Natural killer cell (primary cell): ENCODE results near the gene DCAF16. TPM values are rescaled to one million over a fixed set of nuclear protein-coding genes. Genes with fewer than 3 reads are reported as not detected.

ENCODE experiments used
- ATAC-seq, 3 donors: fragments of 150-1000 bp in 2 of 3; fragments of 200-7000 bp in 1 of 3; cut with Tn5 transposase; 1 replicate in 1 of 3; 2 replicates in 2 of 3; pipeline ENCODE4 v1.10.0; 2021; ENCODE audit warnings: mild to moderate bottlenecking in 2 of 3, moderate library complexity in 2 of 3
- DNase-seq, 2 donors: peaks; one replicate each; pipeline versions ENCODE4 v3.0.0 to v3.0.0-alpha.2; 2013 to 2021; ENCODE audit warnings: mixed read lengths in 1 of 2
- H3K27ac ChIP-seq: one replicate; pipeline ENCODE4 v1.5.1; 2013; ENCODE audit warnings: mild to moderate bottlenecking, low read length
- H3K27me3 ChIP-seq: one replicate; pipeline ENCODE4 v1.6.1; 2013; ENCODE audit warnings: low read length; ENCODE audit not compliant: control insufficient read depth, insufficient read depth
- H3K36me3 ChIP-seq: one replicate; pipeline ENCODE4 v1.6.1; 2013; ENCODE audit warnings: low read length; ENCODE audit not compliant: control insufficient read depth, insufficient read depth
- H3K4me1 ChIP-seq: one replicate; pipeline ENCODE4 v1.6.1; 2013; ENCODE audit warnings: low read length; ENCODE audit not compliant: control insufficient read depth, insufficient read depth
- H3K4me3 ChIP-seq: one replicate; pipeline ENCODE4 v1.5.1; 2013; ENCODE audit warnings: low read length
- H3K9me3 ChIP-seq: one replicate; pipeline ENCODE4 v1.6.1; 2013; ENCODE audit warnings: low read length; ENCODE audit not compliant: control insufficient read depth, insufficient read depth
- H3K27ac Mint-ChIP-seq, 2 donors: one replicate each; pipeline ENCODE4 v1.8.0; 2022; ENCODE audit warnings: mild to moderate bottlenecking in 2 of 2, mixed read lengths in 2 of 2, moderate library complexity in 1 of 2
- H3K27me3 Mint-ChIP-seq, 2 donors: one replicate each; pipeline ENCODE4 v1.8.0; 2022; ENCODE audit warnings: low read depth in 2 of 2, mixed read lengths in 2 of 2
- H3K36me3 Mint-ChIP-seq: one replicate; pipeline ENCODE4 v1.8.0; 2022; ENCODE audit warnings: mixed read lengths
- H3K4me1 Mint-ChIP-seq, 2 donors: one replicate each; pipeline ENCODE4 v1.8.0; 2022; ENCODE audit warnings: mixed read lengths in 2 of 2
- H3K4me3 Mint-ChIP-seq: one replicate; pipeline ENCODE4 v1.8.0; 2022; ENCODE audit warnings: mild to moderate bottlenecking, moderate library complexity, mixed read lengths
- H3K9me3 Mint-ChIP-seq, 2 donors: one replicate each; pipeline ENCODE4 v1.8.0; 2022; ENCODE audit warnings: mixed read lengths in 2 of 2
- WGBS: methylation state at CpG from one replicate; pipeline ENCODE4 v1.1.7; 2013; ENCODE audit warnings: missing lambda C conversion rate; ENCODE audit not compliant: insufficient coverage; 5-methylcytosine and 5-hydroxymethylcytosine counted together
- intact Hi-C: fragments of 100-400 bp; cut with micrococcal nuclease; formaldehyde crosslinking; loops from one replicate; pipeline ENCODE4 v1.14.2; 2022
- total RNA-seq, 4 donors: library from RNA; stranded (reverse); fragments of 120-200 nt in 1 of 4; gene quantifications; one replicate each; pipeline versions ENCODE4 v1.2.3 to v1.2.4, GENCODE V29; 2013 to 2022
- TF ChIP-seq, protein P1 (sequence below): fragments of 200-600 bp; IDR thresholded peaks from one replicate; pipeline ENCODE4 v1.8.0; 2022; ENCODE audit warnings: antibody characterized with exemption

DCAF16 gene
- total RNA-seq, 3 donors from 2014 or later (not counting 1 experiment from before 2014, with no cell fraction given): 73.9 to 93.8 (median 90.3) TPM

DNA sequence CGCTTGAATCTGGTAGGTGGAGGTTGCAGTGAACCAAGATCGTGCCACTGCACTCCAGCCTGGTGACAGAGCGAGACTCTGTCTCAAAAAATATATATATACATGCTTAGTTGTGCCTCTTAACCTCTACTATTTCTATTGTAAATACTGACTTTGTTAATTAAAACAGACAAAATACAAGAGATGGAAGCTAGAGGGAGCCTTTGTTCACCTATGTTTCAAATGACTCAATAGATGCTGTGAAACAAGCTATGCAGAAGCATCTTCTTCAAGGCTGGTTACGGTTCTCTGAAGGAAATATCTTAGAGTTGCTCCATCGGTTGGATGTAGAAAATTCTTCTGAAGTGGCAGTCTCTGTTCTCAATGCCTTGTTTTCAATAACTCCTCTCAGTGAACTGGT, 6.5 kb upstream of the DCAF16 start:
- peak; percentile 73 to 83 (median 79) for ATAC-seq
- Mint-ChIP-seq H3K36me3 (no peaks in the 10 kb centered on the region), H3K27me3 (no peaks in the 10 kb centered on the region), H3K9me3 (no peaks in the 10 kb centered on the region), H3K4me1 (no peaks in the 10 kb centered on the region), H3K27ac (no peak overlapping the region), H3K4me3 (no peak overlapping the region)
- H3K27ac ChIP-seq: no peak overlapping the region
- no peaks in the 10 kb centered on the region for H3K4me1 ChIP-seq
- no peaks in the 10 kb centered on the region for H3K27me3 ChIP-seq
- intact Hi-C loops: loop anchor here (1.0 kb wide), 1 partner anchor 776 kb away; no protein-coding TSS in a partner anchor
- no peaks in the 10 kb centered on the region for H3K36me3 ChIP-seq
- no peaks in the 10 kb centered on the region for H3K9me3 ChIP-seq
- TF ChIP-seq, protein P1, sequence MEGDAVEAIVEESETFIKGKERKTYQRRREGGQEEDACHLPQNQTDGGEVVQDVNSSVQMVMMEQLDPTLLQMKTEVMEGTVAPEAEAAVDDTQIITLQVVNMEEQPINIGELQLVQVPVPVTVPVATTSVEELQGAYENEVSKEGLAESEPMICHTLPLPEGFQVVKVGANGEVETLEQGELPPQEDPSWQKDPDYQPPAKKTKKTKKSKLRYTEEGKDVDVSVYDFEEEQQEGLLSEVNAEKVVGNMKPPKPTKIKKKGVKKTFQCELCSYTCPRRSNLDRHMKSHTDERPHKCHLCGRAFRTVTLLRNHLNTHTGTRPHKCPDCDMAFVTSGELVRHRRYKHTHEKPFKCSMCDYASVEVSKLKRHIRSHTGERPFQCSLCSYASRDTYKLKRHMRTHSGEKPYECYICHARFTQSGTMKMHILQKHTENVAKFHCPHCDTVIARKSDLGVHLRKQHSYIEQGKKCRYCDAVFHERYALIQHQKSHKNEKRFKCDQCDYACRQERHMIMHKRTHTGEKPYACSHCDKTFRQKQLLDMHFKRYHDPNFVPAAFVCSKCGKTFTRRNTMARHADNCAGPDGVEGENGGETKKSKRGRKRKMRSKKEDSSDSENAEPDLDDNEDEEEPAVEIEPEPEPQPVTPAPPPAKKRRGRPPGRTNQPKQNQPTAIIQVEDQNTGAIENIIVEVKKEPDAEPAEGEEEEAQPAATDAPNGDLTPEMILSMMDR: peak; percentile 39
- peak in 1 of 2 donors; percentile 69 for DNase-seq
- 54% methylated on average over 3 of the region's 5 CpGs for WGBS
- H3K4me3 ChIP-seq: no peak overlapping the region

DNA sequence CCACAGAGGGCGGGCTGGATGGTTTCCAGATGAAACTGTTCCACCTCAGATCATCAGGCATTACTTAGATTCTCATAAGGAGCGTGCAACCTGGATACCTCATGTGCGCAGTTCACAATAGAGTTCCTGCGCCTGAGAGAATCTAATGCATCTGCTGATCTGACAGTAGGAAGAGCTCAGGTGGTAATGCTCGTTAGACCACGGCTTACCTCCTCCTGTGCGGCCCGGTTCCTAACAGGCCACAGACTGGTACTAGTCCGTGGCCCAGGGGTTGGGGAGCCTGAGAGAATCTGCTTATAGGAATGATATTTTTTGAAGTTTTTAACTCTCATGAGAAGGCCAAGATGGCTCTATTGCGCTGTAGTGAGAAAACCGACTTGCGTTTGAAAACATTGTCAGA, 5.6 kb upstream of the DCAF16 start:
- intact Hi-C loops: no loop called here
- no peak for ATAC-seq
- Histone ChIP-seq H3K36me3 (no peaks in the 10 kb centered on the region), H3K27ac (no peak overlapping the region), H3K4me3 (no peak overlapping the region), H3K4me1 (peaks cover 4% of the 10 kb centered on the region), H3K27me3 (no peaks in the 10 kb centered on the region), H3K9me3 (no peaks in the 10 kb centered on the region)
- Mint-ChIP-seq H3K36me3 (no peaks in the 10 kb centered on the region), H3K9me3 (no peaks in the 10 kb centered on the region), H3K4me3 (no peak overlapping the region), H3K4me1 (peaks cover 6 to 9% of the 10 kb centered on the region in 2 donors), H3K27me3 (no peaks in the 10 kb centered on the region), H3K27ac (no peak overlapping the region)
- 99% methylated on average over 12 of the region's 12 CpGs for WGBS
- TF ChIP-seq, protein P1: no peak
- no peak for DNase-seq

DNA sequence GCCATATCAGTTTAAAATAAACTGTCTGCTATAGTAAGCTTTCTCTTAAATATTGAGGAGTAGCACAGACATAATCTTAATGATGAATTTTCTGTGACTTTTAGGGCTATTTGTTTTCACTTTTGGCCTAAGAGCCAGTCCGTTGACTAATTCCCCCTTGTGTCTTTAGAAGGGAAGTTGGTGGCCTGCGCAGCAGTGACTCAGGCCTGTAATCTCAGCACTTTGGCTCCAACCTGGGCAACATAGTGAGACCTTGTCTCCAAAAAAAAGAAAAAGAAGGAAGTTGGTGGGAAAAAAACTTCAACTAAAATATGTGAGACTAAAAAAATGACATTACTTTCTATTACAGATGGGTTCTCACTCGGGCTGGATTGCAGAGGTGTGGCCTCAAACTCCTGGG, 3.6 kb upstream of the DCAF16 start:
- Mint-ChIP-seq H3K9me3 (no peaks in the 10 kb centered on the region), H3K27me3 (no peaks in the 10 kb centered on the region), H3K4me1 (peaks cover 24 to 27% of the 10 kb centered on the region in 2 donors), H3K36me3 (no peaks in the 10 kb centered on the region), H3K4me3 (no peak overlapping the region), H3K27ac (no peak overlapping the region)
- no peaks in the 10 kb centered on the region for H3K36me3 ChIP-seq
- no peaks in the 10 kb centered on the region for H3K27me3 ChIP-seq
- TF ChIP-seq, protein P1: no peak
- WGBS: 65% methylated on average over 2 of the region's 3 CpGs
- peaks cover 10% of the 10 kb centered on the region for H3K4me1 ChIP-seq
- intact Hi-C loops: loop anchor here (5.0 kb wide), 1 partner anchor 47 kb away; no protein-coding TSS in a partner anchor
- H3K27ac ChIP-seq: no peak overlapping the region
- H3K9me3 ChIP-seq: no peaks in the 10 kb centered on the region
- ATAC-seq (no peak), DNase-seq (no peak)
- no peak overlapping the region for H3K4me3 ChIP-seq

DNA sequence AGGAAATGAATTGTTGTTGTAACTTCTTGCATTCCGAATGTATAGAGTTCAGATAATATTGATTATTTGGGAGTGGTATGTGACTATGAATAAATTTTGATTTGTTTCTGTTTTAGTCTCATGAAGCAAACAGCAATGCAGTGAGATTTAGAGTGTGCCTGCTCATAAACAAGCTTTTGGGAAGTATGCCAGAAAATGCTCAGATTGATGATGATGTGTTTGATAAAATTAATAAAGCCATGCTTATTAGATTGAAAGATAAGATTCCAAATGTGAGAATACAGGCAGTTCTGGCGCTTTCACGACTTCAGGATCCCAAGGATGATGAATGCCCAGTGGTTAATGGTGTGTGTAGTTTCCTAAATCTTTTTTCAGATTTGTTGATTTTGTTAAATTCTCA, 2.2 kb upstream of the DCAF16 start:
- Mint-ChIP-seq H3K36me3 (no peaks in the 10 kb centered on the region), H3K27me3 (no peaks in the 10 kb centered on the region), H3K4me3 (peak overlapping the region; percentile 29), H3K4me1 (peaks cover 37 to 39% of the 10 kb centered on the region in 2 donors), H3K9me3 (no peaks in the 10 kb centered on the region), H3K27ac (no peak overlapping the region)
- no peaks in the 10 kb centered on the region for H3K27me3 ChIP-seq
- peaks cover 17% of the 10 kb centered on the region for H3K4me1 ChIP-seq
- no peaks in the 10 kb centered on the region for H3K9me3 ChIP-seq
- DNase-seq: no peak
- TF ChIP-seq, protein P1: no peak
- WGBS: 85% methylated on average over 3 of the region's 3 CpGs
- no peak for ATAC-seq
- H3K36me3 ChIP-seq: peaks cover 1% of the 10 kb centered on the region
- no peak overlapping the region for H3K4me3 ChIP-seq
- intact Hi-C loops: loop anchor here (5.0 kb wide), 1 partner anchor 46 kb away; no protein-coding TSS in a partner anchor
- H3K27ac ChIP-seq: no peak overlapping the region
